SU-DHL-6 (cell line): ENCODE results near the gene FBXO28.

Experiments
- H2AFZ ChIP-seq: fragments of 200-600 bp; sonication (generic); 2 replicates; pipeline ENCODE4 v1.6.1; 2014; ENCODE audit warnings: low read depth, mild to moderate bottlenecking, moderate library complexity, mixed read lengths, antibody characterized with exemption, low read length; ENCODE audit not compliant: severe bottlenecking
- H3F3A ChIP-seq: fragments of 200-600 bp; shearing (Covaris generic); 2 replicates; pipeline ENCODE4 v1.6.0; 2016; ENCODE audit warnings: antibody characterized with exemption, mild to moderate bottlenecking; ENCODE audit not compliant: insufficient read depth
- H3K27ac ChIP-seq: fragments of 200-600 bp; sonication (generic); 2 replicates; pipeline ENCODE4 v1.5.1; 2016; ENCODE audit warnings: low read depth, mild to moderate bottlenecking, low read length, moderate library complexity, mixed read lengths
- H3K27me3 ChIP-seq: fragments of 200-600 bp; sonication (generic), shearing (Covaris generic); 2 replicates; pipeline ENCODE4 v1.6.0; 2014; ENCODE audit warnings: mild to moderate bottlenecking, low read length
- H3K36me3 ChIP-seq: fragments of 200-600 bp; sonication (generic); 2 replicates; pipeline ENCODE4 v1.6.1; 2014; ENCODE audit warnings: mild to moderate bottlenecking, low read length, mixed read lengths
- H3K4me2 ChIP-seq: fragments of 300-600, 200-600 bp; shearing (Covaris generic), sonication (generic); 2 replicates; pipeline ENCODE4 v1.6.0; 2014; ENCODE audit warnings: low read length, low read depth, mild to moderate bottlenecking; ENCODE audit not compliant: poor library complexity, severe bottlenecking
- H3K4me3 ChIP-seq: fragments of 200-600 bp; sonication (generic); 2 replicates; pipeline ENCODE4 v1.5.1; 2014; ENCODE audit warnings: antibody characterized with exemption, low read length, mild to moderate bottlenecking, mixed read lengths; ENCODE audit not compliant: insufficient read depth, poor library complexity, severe bottlenecking
- H3K79me2 ChIP-seq: fragments of 200-600 bp; sonication (generic); 2 replicates; pipeline ENCODE4 v1.6.1; 2014; ENCODE audit warnings: mild to moderate bottlenecking, low read length, moderate library complexity; ENCODE audit not compliant: insufficient read depth
- H3K9ac ChIP-seq: fragments of 200-600 bp; sonication (generic); 2 replicates; pipeline ENCODE4 v1.7.0; 2014; ENCODE audit warnings: mild to moderate bottlenecking, low read length
- H3K9me2 ChIP-seq: fragments of 200-600 bp; sonication (generic); replicated peaks from 2 replicates; pipeline ENCODE4 v1.6.1; 2014; ENCODE audit warnings: low read length; ENCODE audit not compliant: insufficient read depth
- H3K9me3 ChIP-seq: fragments of 200-600 bp; sonication (generic); 2 replicates; pipeline ENCODE4 v1.6.1; 2014; ENCODE audit warnings: low read length, mixed read lengths; ENCODE audit not compliant: insufficient read depth
- H4K20me1 ChIP-seq: fragments of 200-600 bp; sonication (generic); 2 replicates; pipeline ENCODE4 v1.6.1; 2014; ENCODE audit warnings: low read depth, mild to moderate bottlenecking, antibody characterized with exemption, low read length, moderate library complexity, mixed read lengths
- CTCF ChIP-seq: fragments of 200-600 bp; sonication (generic); IDR thresholded peaks from one replicate; pipeline ENCODE4 v1.5.1; 2017; ENCODE audit warnings: antibody characterized with exemption, mild to moderate bottlenecking, low read length, moderate library complexity; ENCODE audit not compliant: insufficient read depth, poor library complexity, severe bottlenecking
- EZH2phosphoT487 ChIP-seq: fragments of 200-600 bp; sonication (generic), shearing (Covaris generic); conservative IDR thresholded peaks from 2 replicates; pipeline ENCODE4 v1.6.1; 2018; ENCODE audit warnings: mild to moderate bottlenecking, antibody characterized with exemption, low read length, moderate library complexity, mixed read lengths

FBXO28 gene

GRCh38 chr1:224092111-224092510 is 21.8 kb upstream of the FBXO28 start:
- Histone ChIP-seq H3K9me3 (no peaks in the 10 kb centered on the region), H3K4me3 (no peak overlapping the region), H3K9me2 (no peaks in the 10 kb centered on the region), H3F3A (no peaks in the 10 kb centered on the region), H3K79me2 (no peaks in the 10 kb centered on the region), H2AFZ (no peak overlapping the region), H3K36me3 (no peaks in the 10 kb centered on the region), H3K4me2 (no peak overlapping the region), H3K27me3 (0 out of 2 replicates have a peak, but pooled peaks cover 4% of the 10 kb centered on the region), H4K20me1 (no peaks in the 10 kb centered on the region), H3K27ac (no peak overlapping the region), H3K9ac (no peak overlapping the region)
- TF ChIP-seq CTCF (no peak), EZH2phosphoT487 (no peak)

- Histone ChIP-seq H3K36me3 (no peaks in the 10 kb centered on the region), H2AFZ (no peak overlapping the region), H3K4me2 (no peak overlapping the region), H4K20me1 (no peaks in the 10 kb centered on the region), H3K9me2 (no peaks in the 10 kb centered on the region), H3K79me2 (no peaks in the 10 kb centered on the region), H3F3A (no peaks in the 10 kb centered on the region), H3K9ac (no peak overlapping the region), H3K27ac (no peak overlapping the region), H3K4me3 (no peak overlapping the region), H3K9me3 (no peaks in the 10 kb centered on the region), H3K27me3 (0 out of 2 replicates have a peak, but pooled peaks cover 5% of the 10 kb centered on the region)
- TF ChIP-seq EZH2phosphoT487 = no peak
- TF ChIP-seq CTCF = no peak
Observed at GRCh38 chr1:224092601-224093000, 21.3 kb upstream of the FBXO28 start.

- TF ChIP-seq CTCF (no peak), EZH2phosphoT487 (no peak)
- H3K9me3 ChIP-seq = no peaks in the 10 kb centered on the region
- no peaks in the 10 kb centered on the region for H3F3A ChIP-seq
Observed at GRCh38 chr1:224095339-224095738, 18.6 kb upstream of the FBXO28 start.

GRCh38 chr1:224095867-224096266 is 18.0 kb upstream of the FBXO28 start:
- no peaks in the 10 kb centered on the region for H3K9me3 ChIP-seq
- H3K4me2 ChIP-seq = no peak overlapping the region
- H3F3A ChIP-seq = no peaks in the 10 kb centered on the region
- no peak overlapping the region for H3K27ac ChIP-seq
- no peak overlapping the region for H2AFZ ChIP-seq
- no peak overlapping the region for H3K9ac ChIP-seq
- TF ChIP-seq CTCF = no peak
- no peak for TF ChIP-seq EZH2phosphoT487
- H3K36me3 ChIP-seq = no peaks in the 10 kb centered on the region
- H4K20me1 ChIP-seq = no peaks in the 10 kb centered on the region
- no peaks in the 10 kb centered on the region for H3K79me2 ChIP-seq
- H3K9me2 ChIP-seq = no peaks in the 10 kb centered on the region
- H3K4me3 ChIP-seq = no peak overlapping the region
- 0 out of 2 replicates have a peak, but pooled peaks cover 5% of the 10 kb centered on the region for H3K27me3 ChIP-seq

More at GRCh38 chr1:224095339-224095738, 18.6 kb upstream of the FBXO28 start:
- Histone ChIP-seq H3K79me2 (no peaks in the 10 kb centered on the region), H3K27me3 (0 out of 2 replicates have a peak, but pooled peaks cover 5% of the 10 kb centered on the region), H2AFZ (no peak overlapping the region), H3K4me3 (no peak overlapping the region), H3K9ac (no peak overlapping the region), H3K27ac (no peak overlapping the region), H3K9me2 (no peaks in the 10 kb centered on the region), H4K20me1 (no peaks in the 10 kb centered on the region), H3K4me2 (no peak overlapping the region), H3K36me3 (no peaks in the 10 kb centered on the region)
